ENCODE measurements around the gene EVL.

- no peak for TF ChIP-seq PPARA (CRISPR knock-in tag; IDR thresholded peaks at IDR 0.05; ENCODE audit: borderline replicate concordance)
- no peak for TF ChIP-seq TCF4 (CRISPR knock-in tag; IDR thresholded peaks at IDR 0.05; ENCODE audit: borderline replicate concordance)
- TF ChIP-seq BACH2 (CRISPR knock-in tag; IDR thresholded peaks at IDR 0.05; ENCODE audit: borderline replicate concordance), result no peak
- TF ChIP-seq ARNTL (CRISPR knock-in tag; IDR thresholded peaks at IDR 0.05; ENCODE audit: borderline replicate concordance, low read depth), result no peak
- no peak for TF ChIP-seq POU6F1 (CRISPR knock-in tag; IDR thresholded peaks at IDR 0.05; ENCODE audit: borderline replicate concordance, low read depth)
- no peak for TF ChIP-seq PATZ1 (CRISPR knock-in tag; IDR thresholded peaks at IDR 0.05; ENCODE audit: borderline replicate concordance)
- TF ChIP-seq RARB (CRISPR knock-in tag; IDR thresholded peaks at IDR 0.05), result no peak
- no peak for TF ChIP-seq TOX (CRISPR knock-in tag; IDR thresholded peaks at IDR 0.05; ENCODE audit: borderline replicate concordance)
- TF ChIP-seq ZFP3 (CRISPR knock-in tag; IDR thresholded peaks at IDR 0.05), result no peak
- no peak for TF ChIP-seq CREB5 (CRISPR knock-in tag; IDR thresholded peaks at IDR 0.05; ENCODE audit: low read depth)
- TF ChIP-seq ZFP30 (CRISPR knock-in tag; IDR thresholded peaks at IDR 0.05), result no peak
Measured at GRCh38 chr14:100028990-100029677, 36.1 kb upstream of the EVL start.

Measured in SK-N-SH treated with all-trans-retinoic acid at 6 μM for 48 hours (cell line).